Lung (tissue), 12 donors: ENCODE measurements around the gene VAMP8. TPM values are rescaled to one million over a fixed set of nuclear protein-coding genes. Genes with fewer than 3 reads are reported as not detected.
"Not testable (repeated sequence)": the region's sequence is repeated elsewhere in the genome, so short reads cannot be mapped to it uniquely, and the experiment has no call there.

Source experiments
- ATAC-seq: fragments of 200-7000 bp; cut with Tn5 transposase; one replicate; pipeline ENCODE4 v1.9.1; 2020; ENCODE audit warnings: moderate number of reproducible peaks; ENCODE audit not compliant: insufficient read depth, low FRiP score
- DNase-seq, 3 donors: peaks; one replicate each; pipeline ENCODE4 v3.0.0-alpha.2; 2013 to 2017
- H3K27ac ChIP-seq, 2 donors: one replicate each; pipeline ENCODE4 v1.5.1; 2013; ENCODE audit warnings: mild to moderate bottlenecking in 2 of 2, moderate library complexity in 2 of 2, control low read depth in 1 of 2, inconsistent platforms in 1 of 2, low read depth in 1 of 2, low read length in 1 of 2
- H3K27me3 ChIP-seq, 3 donors: one replicate each; pipeline ENCODE4 v1.5.1; 2013; ENCODE audit warnings: low read length in 2 of 3; ENCODE audit not compliant: control insufficient read depth in 3 of 3, insufficient read depth in 3 of 3
- H3K36me3 ChIP-seq, 4 donors: one replicate each; pipeline ENCODE4 v1.5.1; 2013; ENCODE audit warnings: low read length in 4 of 4, mild to moderate bottlenecking in 1 of 4, moderate library complexity in 1 of 4; ENCODE audit not compliant: control insufficient read depth in 4 of 4, insufficient read depth in 4 of 4
- H3K4me1 ChIP-seq, 5 donors: one replicate each; pipeline ENCODE4 v1.5.1; 2013; ENCODE audit warnings: low read length in 5 of 5, mild to moderate bottlenecking in 2 of 5, moderate library complexity in 1 of 5; ENCODE audit not compliant: control insufficient read depth in 5 of 5, insufficient read depth in 5 of 5
- H3K4me3 ChIP-seq: one replicate; pipeline ENCODE4 v1.5.1; 2013; ENCODE audit warnings: mild to moderate bottlenecking, control low read depth, moderate library complexity
- H3K9ac ChIP-seq, 2 donors: one replicate each; pipeline ENCODE4 v1.5.1; 2013; ENCODE audit warnings: low read length in 2 of 2, control low read depth in 1 of 2; ENCODE audit not compliant: insufficient read depth in 1 of 2
- H3K9me3 ChIP-seq, 4 donors: one replicate each; pipeline ENCODE4 v1.5.1; 2013; ENCODE audit warnings: low read length in 3 of 4, mild to moderate bottlenecking in 1 of 4, moderate library complexity in 1 of 4; ENCODE audit not compliant: control insufficient read depth in 4 of 4, insufficient read depth in 3 of 4
- CTCF ChIP-seq: IDR thresholded peaks from 2 replicates; pipeline ENCODE4 v1.5.1; 2012; ENCODE audit warnings: mild to moderate bottlenecking; ENCODE audit errors: control extremely low read depth, extremely low read depth
- WGBS, 2 donors: extraction: QIAGEN DNeasy Blood & Tissue Kit; methylation state at CpG; one replicate each; pipeline ENCODE4 v1.1.7; 2013; 5-methylcytosine and 5-hydroxymethylcytosine counted together
- polyA plus RNA-seq, 2 donors: library from polyadenylated mRNA; stranded (reverse); fragments of 200-250 nt; gene quantifications; one replicate each; pipeline ENCODE4 v1.2.1, GENCODE V29; 2013
- total RNA-seq, 2 donors: library from RNA; depleted of rRNA in 1 of 2; stranded (reverse); fragments of >200 nt in 1 of 2; gene quantifications; one replicate each; pipeline ENCODE4 v1.2.1, GENCODE V29; 2014 to 2021
- donor health status: control.
- donor health status: control.
- donor health status: Bipolar disorder and iron deficiency.
- donor health status: healthy.
- donor health status: DM: yes; HTN: yes; CAD: no.

The VAMP8 gene
- total and polyA plus RNA-seq, 4 donors = 64.0 to 626 (median 320) TPM

- H3K9ac ChIP-seq = peak overlapping the region in 1 of 2 donors; percentile 30
- TF ChIP-seq CTCF = no peak
These were observed 35.5 kb upstream of the VAMP8 start for GRCh38 chr2:85541753-85542457.

GRCh38 chr2:85542777-85543176 is 34.6 kb upstream of the VAMP8 start:
- Histone ChIP-seq H3K4me3 (no peak overlapping the region), H3K27ac (no peak overlapping the region), H3K27me3 (no peaks in the 10 kb centered on the region), H3K4me1 (peaks cover 0 to 20% (median 2%) of the 10 kb centered on the region in 5 donors), H3K9ac (no peak overlapping the region), H3K36me3 (peaks cover 18 to 37% (median 34%) of the 10 kb centered on the region in 4 donors), H3K9me3 (no peaks in the 10 kb centered on the region)
- no peak for DNase-seq
- no peak for TF ChIP-seq CTCF
- 68 to 81% methylated on average over 4 of the region's 4 CpGs for WGBS, 2 donors
- ATAC-seq = no peak

More at GRCh38 chr2:85541753-85542457, 35.5 kb upstream of the VAMP8 start:
- DNase-seq (no peak), ATAC-seq (no peak)
- WGBS, 2 donors = 62 to 77% methylated on average over 5 of the region's 5 CpGs
- peaks cover 18 to 36% (median 31%) of the 10 kb centered on the region in 4 donors for H3K36me3 ChIP-seq
- H3K27me3 ChIP-seq = no peaks in the 10 kb centered on the region
- H3K4me3 ChIP-seq = no peak overlapping the region
- H3K27ac ChIP-seq = no peak overlapping the region
- H3K9me3 ChIP-seq = no peaks in the 10 kb centered on the region
- H3K4me1 ChIP-seq = peaks cover 0 to 28% (median 2%) of the 10 kb centered on the region in 5 donors

GRCh38 chr2:85544254-85544691 is 33.1 kb upstream of the VAMP8 start:
- not testable (repeated sequence) for ATAC-seq, H3K9ac ChIP-seq, DNase-seq, H3K4me3 ChIP-seq, H3K27ac ChIP-seq, H3K27me3 ChIP-seq, H3K9me3 ChIP-seq
- Histone ChIP-seq H3K36me3 (peaks cover 18 to 41% (median 33%) of the 10 kb centered on the region in 4 donors), H3K4me1 (peaks cover 0 to 13% (median 2%) of the 10 kb centered on the region in 5 donors)
- 84 to 85% methylated on average over 3 of the region's 3 CpGs for WGBS, 2 donors

DNA sequence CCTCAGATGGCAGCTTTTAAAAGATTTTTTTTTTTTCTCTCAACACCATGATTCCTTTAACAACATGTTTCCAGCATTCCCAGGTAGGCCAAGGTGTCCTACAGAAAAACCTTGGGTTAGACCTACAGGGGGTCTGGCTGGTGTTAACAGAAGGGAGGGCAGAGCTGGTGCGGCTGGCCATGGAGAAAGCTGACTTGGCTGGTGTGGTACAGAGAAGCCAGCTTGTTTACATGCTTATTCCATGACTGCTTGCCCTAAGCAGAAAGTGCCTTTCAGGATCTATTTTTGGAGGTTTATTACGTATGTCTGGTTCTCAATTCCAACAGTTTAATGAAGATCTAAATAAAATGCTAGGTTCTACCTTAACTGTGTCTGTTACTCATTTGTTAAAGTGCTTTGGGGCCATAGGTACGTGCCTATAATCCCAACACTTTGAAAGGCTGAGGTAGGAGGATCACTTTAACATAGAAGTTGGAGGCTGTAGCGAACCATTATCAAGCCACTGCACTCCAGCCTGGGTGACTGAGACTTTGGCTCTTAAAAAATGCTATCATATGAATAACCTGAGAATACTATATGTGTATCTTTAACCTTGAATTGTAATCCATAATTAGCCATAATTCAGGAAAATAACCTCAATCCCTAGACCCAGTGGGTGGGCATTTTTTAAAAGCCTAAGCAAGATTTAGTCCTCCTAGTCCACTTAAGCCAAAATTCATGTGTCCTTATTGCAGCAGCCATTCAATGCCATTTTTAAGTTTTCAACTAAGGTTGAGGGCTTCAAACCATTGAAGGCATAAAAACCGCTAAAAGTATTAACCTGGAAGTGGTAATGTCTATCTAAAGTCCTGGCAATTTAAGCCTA is 32.2 kb upstream of the VAMP8 start:
- not testable (repeated sequence) for H3K27ac ChIP-seq, H3K9ac ChIP-seq, ATAC-seq, DNase-seq, H3K9me3 ChIP-seq, H3K4me3 ChIP-seq, H3K27me3 ChIP-seq
- 87 to 90% methylated on average over 5 of the region's 5 CpGs for WGBS, 2 donors
- Histone ChIP-seq H3K36me3 (peaks cover 23 to 43% (median 34%) of the 10 kb centered on the region in 4 donors), H3K4me1 (peaks cover 0 to 13% (median 2%) of the 10 kb centered on the region in 5 donors)
